ENCODE data around the gene TTPAL. TPM values are rescaled to one million over a fixed set of nuclear protein-coding genes. Genes with fewer than 3 reads are reported as not detected.

Gene TTPAL
- total RNA-seq, 1 donor from 2014 or later, result 3.4 TPM

GRCh38 chr20:44521484-44522481, 46.1 kb downstream of the TTPAL start, which contains the start of gene SERINC3:
Gene SERINC3 (minus strand): TSS chr20:44522070. CDS start chr20:44521951, 119 bp downstream.
- peak; percentile 97 for DNase-seq
- intact Hi-C loops (cut with DNase I), result no loop called here
- ATAC-seq (ENCODE audit: poor library complexity), result peak; percentile 99

GRCh38 chr20:44522841-44523240, 47.2 kb downstream of the TTPAL start:
- intact Hi-C loops (cut with DNase I), result no loop called here
- no peak for ATAC-seq (ENCODE audit: poor library complexity)
- DNase-seq, result no peak

- intact Hi-C loops (cut with DNase I), result no loop called here
- ATAC-seq (ENCODE audit: poor library complexity) (no peak), DNase-seq (no peak)
Observed at GRCh38 chr20:44523746-44524145, 48.1 kb downstream of the TTPAL start.

GRCh38 chr20:44526129-44526528, 50.5 kb downstream of the TTPAL start:
- DNase-seq, result no peak
- intact Hi-C loops (cut with DNase I), result no loop called here
- ATAC-seq (ENCODE audit: poor library complexity), result no peak

DNA sequence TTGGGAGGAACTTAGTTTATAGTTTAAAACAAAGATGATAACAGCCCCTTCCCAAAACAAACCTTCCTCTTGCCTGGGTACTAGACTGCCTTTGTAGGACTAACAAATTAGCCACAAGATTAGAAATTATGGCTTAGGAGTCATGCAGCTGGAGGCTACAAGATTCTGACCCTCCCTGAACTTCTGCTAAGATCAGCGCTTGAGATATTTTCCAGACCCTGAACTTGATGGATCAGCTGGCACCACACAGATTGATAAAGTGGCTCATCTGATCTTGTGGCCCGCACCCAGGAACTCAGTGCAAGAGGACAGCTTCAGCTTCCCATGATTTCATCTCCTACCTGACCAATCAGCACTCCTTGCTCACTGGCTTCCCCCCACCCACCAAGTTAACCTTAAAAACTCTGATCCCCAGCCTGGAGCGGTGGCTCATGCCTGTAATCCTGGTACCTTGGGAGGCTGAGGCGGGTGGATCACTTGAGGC, 52.1 kb downstream of the TTPAL start:
- no peak for ATAC-seq (ENCODE audit: poor library complexity)
- intact Hi-C loops (cut with DNase I), result no loop called here
- no peak for DNase-seq

DNA sequence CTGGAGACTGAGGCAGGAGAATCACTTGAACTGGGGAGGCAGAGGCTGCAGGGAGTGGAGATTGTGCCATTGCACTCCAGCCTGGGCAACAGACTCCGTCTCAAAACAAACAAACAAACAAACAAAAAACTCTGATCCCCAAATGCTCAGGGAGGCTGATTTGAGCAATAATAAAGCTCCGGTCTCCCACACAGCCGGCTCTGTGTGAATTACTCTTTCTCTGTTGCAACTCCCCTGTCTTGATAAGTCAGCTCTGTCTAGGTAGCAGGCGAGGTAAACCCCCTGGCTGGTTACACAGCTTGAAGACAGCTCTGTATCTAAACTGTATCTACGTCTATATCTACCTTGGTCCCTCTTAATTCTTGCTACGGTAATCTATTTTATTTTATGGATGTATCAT, 52.6 kb downstream of the TTPAL start:
- ATAC-seq (ENCODE audit: poor library complexity), result no peak
- DNase-seq, result no peak
- intact Hi-C loops (cut with DNase I), result no loop called here

DNA sequence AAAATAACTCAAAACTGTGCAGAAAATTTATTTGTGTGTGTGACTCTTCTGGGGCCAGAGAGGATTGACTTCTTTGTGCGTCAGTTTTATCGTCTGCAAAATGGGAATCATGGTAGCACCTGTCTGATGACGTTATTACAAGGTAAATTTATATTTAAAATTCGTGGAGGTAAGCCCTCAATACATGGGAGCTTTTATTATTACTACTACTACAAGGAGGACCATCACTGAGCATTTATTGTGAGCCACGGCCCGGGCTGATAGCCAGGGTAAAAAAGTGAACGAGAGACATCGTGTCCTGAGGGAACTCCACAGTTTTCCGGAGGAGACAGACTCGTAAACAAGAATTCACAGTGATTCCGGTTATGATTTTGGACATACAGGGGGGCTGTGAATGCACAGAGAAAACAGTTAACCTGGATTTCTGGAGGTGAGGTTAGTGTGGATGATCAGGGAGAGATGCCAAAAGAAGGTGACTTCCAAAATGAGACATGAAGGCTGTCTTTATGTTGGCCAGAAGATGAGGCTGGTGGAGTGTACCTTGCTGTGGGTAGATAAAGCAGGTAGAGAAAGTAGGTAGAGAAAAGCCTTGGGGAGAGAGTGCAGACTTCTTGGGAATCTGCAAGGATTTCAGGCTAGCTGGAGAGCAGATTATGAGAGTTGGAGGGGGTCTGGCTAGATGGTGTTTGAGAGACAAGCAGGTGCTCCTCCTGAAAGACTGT, 56.7 kb downstream of the TTPAL start:
- ATAC-seq (ENCODE audit: poor library complexity) (peak; percentile 54), DNase-seq (peak; percentile 55)
- intact Hi-C loops (cut with DNase I), result loop anchor here (5.0 kb wide), 1 partner anchor 80 kb away; no protein-coding TSS in a partner anchor

DNA sequence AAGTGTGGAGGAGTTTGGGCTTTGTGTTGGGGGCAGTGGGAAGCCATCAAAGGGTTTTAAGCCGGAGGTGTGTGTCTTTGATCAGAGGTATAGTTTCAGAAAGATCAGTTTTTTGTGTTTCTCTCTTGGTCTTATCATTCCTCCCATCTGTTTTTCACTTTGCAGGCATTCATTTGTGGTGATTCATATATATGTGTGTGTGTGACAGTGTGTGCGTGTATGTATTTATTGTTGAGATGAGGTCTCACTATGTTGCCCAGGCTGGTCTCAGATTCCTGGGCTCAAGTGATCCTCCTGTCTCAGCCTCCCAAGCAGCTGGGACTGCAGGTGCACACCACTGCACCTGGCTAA, 57.3 kb downstream of the TTPAL start:
- intact Hi-C loops (cut with DNase I), result loop anchor here (5.0 kb wide), 1 partner anchor 79 kb away; no protein-coding TSS in a partner anchor
- ATAC-seq (ENCODE audit: poor library complexity) (no peak), DNase-seq (no peak)

GRCh38 chr20:44533928-44534327, 58.3 kb downstream of the TTPAL start:
- DNase-seq (no peak), ATAC-seq (ENCODE audit: poor library complexity) (no peak)
- intact Hi-C loops (cut with DNase I), result loop anchor here (5.0 kb wide), 1 partner anchor 78 kb away; no protein-coding TSS in a partner anchor

- intact Hi-C loops (cut with DNase I), result no loop called here
- ATAC-seq (ENCODE audit: poor library complexity), result no peak
- DNase-seq, result no peak
Observed at GRCh38 chr20:44536175-44536574, 60.5 kb downstream of the TTPAL start.

GRCh38 chr20:44537993-44538392, 62.3 kb downstream of the TTPAL start:
- intact Hi-C loops (cut with DNase I), result no loop called here
- ATAC-seq (ENCODE audit: poor library complexity), result no peak
- no peak for DNase-seq

GRCh38 chr20:44540834-44541233, 65.2 kb downstream of the TTPAL start:
- DNase-seq (no peak), ATAC-seq (ENCODE audit: poor library complexity) (no peak)
- intact Hi-C loops (cut with DNase I), result no loop called here

GRCh38 chr20:44541992-44542391, 66.3 kb downstream of the TTPAL start:
- DNase-seq, result no peak
- intact Hi-C loops (cut with DNase I), result no loop called here
- ATAC-seq (ENCODE audit: poor library complexity), result no peak

GRCh38 chr20:44542890-44543289, 67.2 kb downstream of the TTPAL start:
- intact Hi-C loops (cut with DNase I), result no loop called here
- DNase-seq (no peak), ATAC-seq (ENCODE audit: poor library complexity) (no peak)

GRCh38 chr20:44543358-44543757, 67.7 kb downstream of the TTPAL start:
- no peak for DNase-seq
- intact Hi-C loops (cut with DNase I), result no loop called here
- peak; percentile 15 for ATAC-seq (ENCODE audit: poor library complexity)

Other genes starting within 250 kb of the TTPAL start
- gene GDAP1L1, start 228.6 kb upstream of the TTPAL start, total RNA-seq, result not detected
- gene FITM2, start 164.7 kb upstream of the TTPAL start, total RNA-seq, result 150 TPM
- not detected for gene R3HDML, start 138.8 kb upstream of the TTPAL start, total RNA-seq
- not detected for gene HNF4A, start 120.2 kb upstream of the TTPAL start, total RNA-seq
- gene SERINC3, start 46.2 kb downstream of the TTPAL start, total RNA-seq, result 84.4 TPM
- 180 TPM for gene PKIG, start 106.7 kb downstream of the TTPAL start, total RNA-seq
- 8.9 TPM for gene ADA, start 175.8 kb downstream of the TTPAL start, total RNA-seq
- 15.8 TPM for gene CCN5, start 239.5 kb downstream of the TTPAL start, total RNA-seq

Data from Right ventricle myocardium superior (tissue), 1 donor.